Measurements from ENCODE around the gene NCAM1.

NCAM1 gene

GRCh38 chr11:113322158-113322557 lies 360.9 kb downstream of the NCAM1 start:
- no peaks in the 10 kb centered on the region for H3K36me3 ChIP-seq
- H3K9ac ChIP-seq = no peak overlapping the region
- H3K27ac ChIP-seq = no peak overlapping the region
- peak; percentile 96 for TF ChIP-seq Cebpa-rat (IDR thresholded peaks at IDR 0.05)
- H3K9me3 ChIP-seq = no peaks in the 10 kb centered on the region
- no peaks in the 10 kb centered on the region for H3K27me3 ChIP-seq
- H4K20me1 ChIP-seq = no peaks in the 10 kb centered on the region
- H3K4me1 ChIP-seq = no peaks in the 10 kb centered on the region
- H3K4me3 ChIP-seq = no peak overlapping the region
- H3K4me2 ChIP-seq = no peak overlapping the region

GRCh38 chr11:113324250-113324649 lies 363.0 kb downstream of the NCAM1 start:
- Histone ChIP-seq H3K9ac (no peak overlapping the region), H3K4me3 (no peak overlapping the region), H3K27ac (no peak overlapping the region), H4K20me1 (no peaks in the 10 kb centered on the region), H3K9me3 (no peaks in the 10 kb centered on the region), H3K27me3 (no peaks in the 10 kb centered on the region), H3K36me3 (no peaks in the 10 kb centered on the region), H3K4me1 (no peaks in the 10 kb centered on the region), H3K4me2 (no peak overlapping the region)
- no peak for TF ChIP-seq Cebpa-rat (IDR thresholded peaks at IDR 0.05)
